ENCODE data around the gene SS18L1.

- TF ChIP-seq EZH2 (IDR thresholded peaks at IDR 0.05; ENCODE audit: insufficient read depth, low read length) (no peak), CTCF (IDR thresholded peaks at IDR 0.05; ENCODE audit: insufficient read depth, low read depth, low read length) (no peak)
Observed at GRCh38 chr20:62178316-62179161, 35.0 kb downstream of the SS18L1 start.

All from astrocyte (in vitro differentiated cells and primary cell).